ENCODE measurements around the gene HSP90AA1. TPM values are rescaled to one million over a fixed set of nuclear protein-coding genes. Genes with fewer than 3 reads are reported as not detected.
A peak's percentile ranks its signal among the peaks of the same experiment; 100 is the strongest.
"Not testable (repeated sequence)": the region's sequence is repeated elsewhere in the genome, so short reads cannot be mapped to it uniquely, and the experiment has no call there.

HSP90AA1 gene
- total RNA-seq, 1 experiment from 2014 or later, result 1,931 TPM

- no TSS peak for BruUV-seq (replicated peaks)
- no peak for DNase-seq
- Histone ChIP-seq H2AFZ (no peak overlapping the region), H3K79me2 (ENCODE audit: low read depth) (peaks cover 77% of the 10 kb centered on the region), H3K4me3 (peak overlapping the region; percentile 89), H3K27ac (peak overlapping the region; percentile 70), H3F3A (ENCODE audit: insufficient read depth, low read depth) (peaks cover 70% of the 10 kb centered on the region), H3K4me1 (replicated peaks; ENCODE audit: insufficient read depth) (peaks cover 55% of the 10 kb centered on the region), H4K20me1 (ENCODE audit: insufficient read depth) (peaks cover 61% of the 10 kb centered on the region), H3K27me3 (ENCODE audit: insufficient read depth, low read depth) (no peaks in the 10 kb centered on the region), H3K9me2 (ENCODE audit: insufficient read depth) (no peaks in the 10 kb centered on the region), H3K9me3 (ENCODE audit: insufficient read depth, low read depth) (no peaks in the 10 kb centered on the region), H3K36me3 (ENCODE audit: low read depth) (peaks cover 64% of the 10 kb centered on the region), H3K4me2 (peak overlapping the region; percentile 88)
- ChIA-PET POLR2A (ENCODE audit: unreplicated experiment) (interaction anchor here (0.5 to 0.7 kb wide), 4 partner anchors 18 to 219 kb away, joined by 3 to 6 read pairs (median 4); no protein-coding TSS in a partner anchor), CTCF (interaction anchor here (0.7 kb wide), 1 partner anchor 1052 kb away, joined by 3 read pairs; no protein-coding TSS in a partner anchor)
- intact Hi-C loops (cut with micrococcal nuclease; ENCODE audit: unreplicated experiment), result loop anchor here (10.0 kb wide), 1 partner anchor 1250 kb away; the partner anchor contains the start of gene EIF5
- TF ChIP-seq, protein P1, sequence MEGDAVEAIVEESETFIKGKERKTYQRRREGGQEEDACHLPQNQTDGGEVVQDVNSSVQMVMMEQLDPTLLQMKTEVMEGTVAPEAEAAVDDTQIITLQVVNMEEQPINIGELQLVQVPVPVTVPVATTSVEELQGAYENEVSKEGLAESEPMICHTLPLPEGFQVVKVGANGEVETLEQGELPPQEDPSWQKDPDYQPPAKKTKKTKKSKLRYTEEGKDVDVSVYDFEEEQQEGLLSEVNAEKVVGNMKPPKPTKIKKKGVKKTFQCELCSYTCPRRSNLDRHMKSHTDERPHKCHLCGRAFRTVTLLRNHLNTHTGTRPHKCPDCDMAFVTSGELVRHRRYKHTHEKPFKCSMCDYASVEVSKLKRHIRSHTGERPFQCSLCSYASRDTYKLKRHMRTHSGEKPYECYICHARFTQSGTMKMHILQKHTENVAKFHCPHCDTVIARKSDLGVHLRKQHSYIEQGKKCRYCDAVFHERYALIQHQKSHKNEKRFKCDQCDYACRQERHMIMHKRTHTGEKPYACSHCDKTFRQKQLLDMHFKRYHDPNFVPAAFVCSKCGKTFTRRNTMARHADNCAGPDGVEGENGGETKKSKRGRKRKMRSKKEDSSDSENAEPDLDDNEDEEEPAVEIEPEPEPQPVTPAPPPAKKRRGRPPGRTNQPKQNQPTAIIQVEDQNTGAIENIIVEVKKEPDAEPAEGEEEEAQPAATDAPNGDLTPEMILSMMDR (conservative IDR thresholded peaks at IDR 0.05), result no peak
- no peak for TF ChIP-seq EZH2 (IDR thresholded peaks at IDR 0.05; ENCODE audit: low read depth)
Observed at GRCh38 chr14:102084931-102085330, 1.9 kb downstream of the HSP90AA1 start.

DNA sequence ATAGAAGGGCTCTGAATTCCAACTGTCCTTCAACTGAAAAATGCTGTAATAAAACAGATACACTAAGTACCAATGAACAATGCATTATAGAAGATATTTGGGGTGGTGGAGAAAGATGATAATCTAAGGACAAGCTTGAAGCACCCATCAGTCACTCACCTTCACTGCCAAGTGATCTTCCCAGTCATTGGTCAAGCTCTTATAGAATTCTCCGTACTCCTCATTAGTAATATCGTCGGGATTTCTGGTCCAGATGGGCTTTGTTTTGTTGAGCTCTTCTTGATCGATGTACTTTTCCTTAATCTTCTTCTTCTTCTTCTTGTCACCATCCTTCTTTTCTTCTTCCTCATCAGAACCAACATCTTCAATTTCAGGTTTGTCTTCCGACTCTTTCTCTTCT, 2.3 kb downstream of the HSP90AA1 start:
- DNase-seq; H3K27me3 ChIP-seq (ENCODE audit: insufficient read depth, low read depth); H3K9me3 ChIP-seq (ENCODE audit: insufficient read depth, low read depth); BruUV-seq (replicated peaks); CTCF ChIA-PET; H2AFZ ChIP-seq; H3K9me2 ChIP-seq (ENCODE audit: insufficient read depth): not testable (repeated sequence)
- H4K20me1 ChIP-seq (ENCODE audit: insufficient read depth), result peaks cover 61% of the 10 kb centered on the region
- POLR2A ChIA-PET (ENCODE audit: unreplicated experiment), result interaction anchor here (0.5 to 0.7 kb wide), 5 partner anchors 17 to 198 kb away, joined by 3 to 6 read pairs (median 4); no protein-coding TSS in a partner anchor
- peak overlapping the region; percentile 70 for H3K27ac ChIP-seq
- intact Hi-C loops (cut with micrococcal nuclease; ENCODE audit: unreplicated experiment), result loop anchor here (10.0 kb wide), 1 partner anchor 1250 kb away; the partner anchor contains the start of gene EIF5
- H3K36me3 ChIP-seq (ENCODE audit: low read depth), result peaks cover 68% of the 10 kb centered on the region
- H3K4me2 ChIP-seq, result peak overlapping the region; percentile 88
- H3F3A ChIP-seq (ENCODE audit: insufficient read depth, low read depth), result peaks cover 74% of the 10 kb centered on the region
- H3K4me3 ChIP-seq, result peak overlapping the region; percentile 89
- peaks cover 55% of the 10 kb centered on the region for H3K4me1 ChIP-seq (replicated peaks; ENCODE audit: insufficient read depth)
- H3K79me2 ChIP-seq (ENCODE audit: low read depth), result peaks cover 78% of the 10 kb centered on the region

- intact Hi-C loops (cut with micrococcal nuclease; ENCODE audit: unreplicated experiment), result loop anchor here (2.0 to 10.0 kb wide), 2 partner anchors 61 to 1253 kb away; partner anchors contain the start of gene EIF5
- TF ChIP-seq, protein P1 (conservative IDR thresholded peaks at IDR 0.05), result no peak
- no peak for TF ChIP-seq EZH2 (IDR thresholded peaks at IDR 0.05; ENCODE audit: low read depth)
- ChIA-PET POLR2A (ENCODE audit: unreplicated experiment) (interaction anchor here (0.6 to 0.7 kb wide), 2 partner anchors 10 to 18 kb away, joined by 4 to 5 read pairs; no protein-coding TSS in a partner anchor), CTCF (interaction anchor here (0.6 kb wide), 1 partner anchor 16 kb away, joined by 5 read pairs; no protein-coding TSS in a partner anchor)
- no TSS peak for BruUV-seq (replicated peaks)
- no peaks in the 10 kb centered on the region for H3K9me3 ChIP-seq (ENCODE audit: insufficient read depth, low read depth)
- H3K4me2 ChIP-seq, result peak overlapping the region; percentile 88
- H2AFZ ChIP-seq, result no peak overlapping the region
- H3K27ac ChIP-seq, result peak overlapping the region; percentile 70
- peaks cover 65% of the 10 kb centered on the region for H4K20me1 ChIP-seq (ENCODE audit: insufficient read depth)
- H3K4me1 ChIP-seq (replicated peaks; ENCODE audit: insufficient read depth), result peaks cover 47% of the 10 kb centered on the region
- DNase-seq, result no peak
- no peaks in the 10 kb centered on the region for H3K27me3 ChIP-seq (ENCODE audit: insufficient read depth, low read depth)
- H3K79me2 ChIP-seq (ENCODE audit: low read depth), result peaks cover 64% of the 10 kb centered on the region
- H3K4me3 ChIP-seq, result no peak overlapping the region
- H3K36me3 ChIP-seq (ENCODE audit: low read depth), result peaks cover 80% of the 10 kb centered on the region
- no peaks in the 10 kb centered on the region for H3K9me2 ChIP-seq (ENCODE audit: insufficient read depth)
- H3F3A ChIP-seq (ENCODE audit: insufficient read depth, low read depth), result peaks cover 93% of the 10 kb centered on the region
Observed at GRCh38 chr14:102081231-102082080, 5.4 kb downstream of the HSP90AA1 start.
